ENCODE data around the gene ITGAE. TPM values are rescaled to one million over a fixed set of nuclear protein-coding genes. Genes with fewer than 3 reads are reported as not detected.
"Not testable (repeated sequence)": the region's sequence is repeated elsewhere in the genome, so short reads cannot be mapped to it uniquely, and the experiment has no call there.

ITGAE gene
- total RNA-seq, 1 experiment from 2014 or later = 14.7 TPM

- CTCF ChIA-PET = interaction anchor here (0.9 kb wide), 1 partner anchor 106 kb away, joined by 3 read pairs; the partner anchor contains the start of gene NCBP3
- BruUV-seq (replicated peaks) = no TSS peak
- TF ChIP-seq CTCF (IDR thresholded peaks at IDR 0.05; ENCODE audit: unreplicated experiment) = no peak
These were observed 60.3 kb downstream of the ITGAE start for GRCh38 chr17:3740611-3741073.

GRCh38 chr17:3739422-3740124 is 61.4 kb downstream of the ITGAE start:
- CTCF ChIA-PET = interaction anchor here (0.5 to 1.0 kb wide), 3 partner anchors 15 to 107 kb away, joined by 3 to 4 read pairs (median 3); partner anchors contain the start of gene NCBP3
- Mint-ChIP-seq H3K9me3 (ENCODE audit: low read depth, unreplicated experiment) (no peaks in the 10 kb centered on the region), H3K36me3 (ENCODE audit: insufficient read depth, unreplicated experiment) (no peaks in the 10 kb centered on the region), H3K27me3 (ENCODE audit: unreplicated experiment) (peaks cover 10% of the 10 kb centered on the region), H3K4me1 (ENCODE audit: low read depth, unreplicated experiment) (peaks cover 10% of the 10 kb centered on the region), H3K4me3 (ENCODE audit: low read depth, unreplicated experiment) (no peak overlapping the region), H3K27ac (ENCODE audit: unreplicated experiment) (no peak overlapping the region)
- intact Hi-C loops (cut with micrococcal nuclease; ENCODE audit: unreplicated experiment) = no loop called here
- no TSS peak for BruUV-seq (replicated peaks)
- DNase-seq = no peak
- no peak for TF ChIP-seq CTCF (IDR thresholded peaks at IDR 0.05; ENCODE audit: unreplicated experiment)

More at GRCh38 chr17:3740611-3741073, 60.3 kb downstream of the ITGAE start:
- DNase-seq = no peak
- peaks cover 9% of the 10 kb centered on the region for H3K4me1 Mint-ChIP-seq (ENCODE audit: low read depth, unreplicated experiment)
- no peak overlapping the region for H3K27ac Mint-ChIP-seq (ENCODE audit: unreplicated experiment)
- H3K36me3 Mint-ChIP-seq (ENCODE audit: insufficient read depth, unreplicated experiment) = no peaks in the 10 kb centered on the region
- no peak overlapping the region for H3K4me3 Mint-ChIP-seq (ENCODE audit: low read depth, unreplicated experiment)
- no peaks in the 10 kb centered on the region for H3K9me3 Mint-ChIP-seq (ENCODE audit: low read depth, unreplicated experiment)
- intact Hi-C loops (cut with micrococcal nuclease; ENCODE audit: unreplicated experiment) = no loop called here
- H3K27me3 Mint-ChIP-seq (ENCODE audit: unreplicated experiment) = peaks cover 17% of the 10 kb centered on the region

GRCh38 chr17:3738562-3739295 is 62.3 kb downstream of the ITGAE start:
- H3K36me3 Mint-ChIP-seq (ENCODE audit: insufficient read depth, unreplicated experiment) = no peaks in the 10 kb centered on the region
- peaks cover 16% of the 10 kb centered on the region for H3K4me1 Mint-ChIP-seq (ENCODE audit: low read depth, unreplicated experiment)
- H3K4me3 Mint-ChIP-seq (ENCODE audit: low read depth, unreplicated experiment) = peak overlapping the region; percentile 26
- no peak overlapping the region for H3K27ac Mint-ChIP-seq (ENCODE audit: unreplicated experiment)
- no peak for TF ChIP-seq CTCF (IDR thresholded peaks at IDR 0.05; ENCODE audit: unreplicated experiment)
- CTCF ChIA-PET = interaction anchor here (0.6 to 2.2 kb wide), 5 partner anchors 14 to 1324 kb away, joined by 3 to 9 read pairs (median 4); partner anchors contain the start of gene NCBP3
- H3K27me3 Mint-ChIP-seq (ENCODE audit: unreplicated experiment) = peaks cover 10% of the 10 kb centered on the region
- H3K9me3 Mint-ChIP-seq (ENCODE audit: low read depth, unreplicated experiment) = no peaks in the 10 kb centered on the region
- intact Hi-C loops (cut with micrococcal nuclease; ENCODE audit: unreplicated experiment) = loop anchor here (1.0 kb wide), 1 partner anchor 89 kb away; no protein-coding TSS in a partner anchor
- DNase-seq = peak; percentile 37
- BruUV-seq (replicated peaks) = no TSS peak

GRCh38 chr17:3735515-3735914 is 65.5 kb downstream of the ITGAE start:
- Mint-ChIP-seq H3K27ac (ENCODE audit: unreplicated experiment) (no peak overlapping the region), H3K27me3 (ENCODE audit: unreplicated experiment) (peaks cover 10% of the 10 kb centered on the region), H3K36me3 (ENCODE audit: insufficient read depth, unreplicated experiment) (no peaks in the 10 kb centered on the region), H3K4me1 (ENCODE audit: low read depth, unreplicated experiment) (peaks cover 16% of the 10 kb centered on the region), H3K4me3 (ENCODE audit: low read depth, unreplicated experiment) (no peak overlapping the region), H3K9me3 (ENCODE audit: low read depth, unreplicated experiment) (no peaks in the 10 kb centered on the region)
- TF ChIP-seq CTCF (IDR thresholded peaks at IDR 0.05; ENCODE audit: unreplicated experiment) = no peak
- CTCF ChIA-PET = no interaction called here
- intact Hi-C loops (cut with micrococcal nuclease; ENCODE audit: unreplicated experiment) = no loop called here
- no TSS peak for BruUV-seq (replicated peaks)
- no peak for DNase-seq

- BruUV-seq (replicated peaks); CTCF ChIA-PET; H3K4me3 Mint-ChIP-seq (ENCODE audit: low read depth, unreplicated experiment): not testable (repeated sequence)
These were observed 66.1 kb downstream of the ITGAE start for GRCh38 chr17:3734911-3735276.

More at GRCh38 chr17:3734911-3735276, 66.1 kb downstream of the ITGAE start:
- H3K36me3 Mint-ChIP-seq (ENCODE audit: insufficient read depth, unreplicated experiment); DNase-seq; H3K27ac Mint-ChIP-seq (ENCODE audit: unreplicated experiment); intact Hi-C loops (cut with micrococcal nuclease; ENCODE audit: unreplicated experiment); H3K9me3 Mint-ChIP-seq (ENCODE audit: low read depth, unreplicated experiment): not testable (repeated sequence)
- Mint-ChIP-seq H3K4me1 (ENCODE audit: low read depth, unreplicated experiment) (peaks cover 16% of the 10 kb centered on the region), H3K27me3 (ENCODE audit: unreplicated experiment) (peaks cover 10% of the 10 kb centered on the region)
